ENCODE data around the gene FBXO42. TPM values are rescaled to one million over a fixed set of nuclear protein-coding genes. Genes with fewer than 3 reads are reported as not detected.

Gene FBXO42
- total and polyA plus RNA-seq, 2 of the 4 experiments (the other 2 are of a cell fraction): 12.0 to 18.8 TPM

- ChIA-PET CTCF (interaction anchor here (1.7 kb wide), 1 partner anchor 12 kb away, joined by 7 read pairs; no protein-coding TSS in a partner anchor), POLR2A (ENCODE audit: unreplicated experiment) (no interaction called here)
- Histone ChIP-seq H2AK9ac (replicated peaks; ENCODE audit: low read depth, low read length, poor library complexity) (peak overlapping the region; percentile 99), H3K9me3 (ENCODE audit: control insufficient read depth, insufficient read depth, low read length) (no peaks in the 10 kb centered on the region), H2BK120ac (ENCODE audit: low read depth, low read length) (peak overlapping the region; percentile 65; the same call in 1 of the 2 replicates), H4K20me1 (ENCODE audit: insufficient read depth, low read length) (peaks cover 54% of the 10 kb centered on the region), H3K79me1 (ENCODE audit: low read depth in 1 of 2, low read length in 2 of 2) (peaks cover 0 to 43% of the 10 kb centered on the region in 2 experiments; a peak in 3 of 4 replicates), H2BK20ac (ENCODE audit: low read depth, low read length) (no peak overlapping the region), H3K27ac (ENCODE audit: insufficient read depth, low read length) (peak overlapping the region; percentile 90), H3K9me1 (ENCODE audit: insufficient read depth, low read length) (peaks cover 14% of the 10 kb centered on the region), H3K14ac (replicated peaks; ENCODE audit: low read depth, low read length) (peak overlapping the region; percentile 98), H3K4me3 (ENCODE audit: insufficient read depth, low read depth, low read length) (peak overlapping the region; percentile 77), H3K23ac (ENCODE audit: low read depth, low read length) (peak overlapping the region; percentile 98), H3K36me3 (ENCODE audit: control insufficient read depth, insufficient read depth, low read length) (no peaks in the 10 kb centered on the region), H3K56ac (ENCODE audit: extremely low read depth, insufficient read depth, low read length) (peak overlapping the region; percentile 56; the same call in 1 of the 2 replicates), H2BK15ac (ENCODE audit: low read depth, low read length) (no peak overlapping the region), H3K9ac (ENCODE audit: low read depth, low read length) (peak overlapping the region; percentile 88), H4K5ac (ENCODE audit: low read depth, low read length) (no peak overlapping the region; the same call in 1 of the 2 replicates), H2AK5ac (ENCODE audit: low read depth, low read length) (peak overlapping the region; percentile 56), H3K18ac (ENCODE audit: low read depth, low read length) (peak overlapping the region; percentile 6), H2AFZ (replicated peaks; ENCODE audit: low read length, poor library complexity) (peak overlapping the region; percentile 100), H3K4me2 (ENCODE audit: low read depth, low read length) (peak overlapping the region; percentile 83), H4K91ac (ENCODE audit: insufficient read depth, low read depth, low read length) (peak overlapping the region; percentile 79; the same call in 1 of the 2 replicates), H3K27me3 (ENCODE audit: control insufficient read depth, insufficient read depth, low read length) (no peaks in the 10 kb centered on the region), H2BK5ac (ENCODE audit: low read depth, low read length, poor library complexity, severe bottlenecking) (peak overlapping the region; percentile 79), H3K4me1 (ENCODE audit: control insufficient read depth, insufficient read depth, low read length) (peaks cover 9% of the 10 kb centered on the region), H4K8ac (ENCODE audit: low read depth in 2 of 2, low read length in 2 of 2) (peak overlapping the region; percentile 90 to 100; a peak in 3 of 4 replicates), H3K4ac (ENCODE audit: low read depth, low read length) (peak overlapping the region; percentile 98)
- DNase-seq: peak; percentile 34
- ATAC-seq (ENCODE audit: low read depth): no peak
- intact Hi-C loops (cut with micrococcal nuclease) (loop anchor here (10.0 kb wide), 1 partner anchor 87 kb away; no protein-coding TSS in a partner anchor), in situ Hi-C loops (cut with MboI; ENCODE audit: low sequenced_read_pairs) (no loop called here), dilution Hi-C loops (cut with HindIII; ENCODE audit: low sequenced_read_pairs, unreplicated experiment) (no loop called here)
- BruUV-seq (replicated peaks): no TSS peak
- TF ChIP-seq RFX5 (IDR thresholded peaks at IDR 0.05; ENCODE audit: low read depth, low read length): no peak
- TF ChIP-seq RAD21 (IDR thresholded peaks at IDR 0.05; ENCODE audit: low read length): no peak
- WGBS, 2 experiments (ENCODE audit: extremely low coverage in 2 of 2, insufficient read length in 1 of 2): no CpG with 5 or more reads among the region's 20 CpGs
Observed at GRCh38 chr1:16351456-16351993, 755 bp downstream of the FBXO42 start.

Measured in IMR-90 (cell line).